Left cardiac atrium (tissue), 4 donors: ENCODE measurements around the gene JMJD8. TPM values are rescaled to one million over a fixed set of nuclear protein-coding genes. Genes with fewer than 3 reads are reported as not detected.
"Not testable (repeated sequence)": the region's sequence is repeated elsewhere in the genome, so short reads cannot be mapped to it uniquely, and the experiment has no call there.

Experiments used
- ATAC-seq, 2 donors: fragments of 200-7000 bp; cut with Tn5 transposase; one replicate each; pipeline ENCODE4 v1.9.1; 2020; ENCODE audit warnings: mild to moderate bottlenecking in 2 of 2, moderate library complexity in 2 of 2
- DNase-seq: peaks from one replicate; pipeline ENCODE4 v3.0.0-alpha.2; 2020
- intact Hi-C, 2 donors: fragments of 100-400 bp; cut with DNase I; formaldehyde crosslinking; loops; one replicate each; pipeline versions ENCODE4 v1.14.1 to v1.15.1; 2022 to 2023
- total RNA-seq, 2 donors: library from RNA; stranded (reverse); fragmentation: NEBNext Ultra II Directional; extraction: Animal tissue kit (Norgen Biotek cat#: 25700); gene quantifications; one replicate each; pipeline ENCODE4 v1.2.1, GENCODE V29; 2021
- donor health status: DM: no; HTN: yes; CAD: no.
- donor health status: DM: no; HTN: yes; CAD: no; lungs with severe emphysema.
- donor health status: DM: yes; HTN: yes; CAD: no.
- donor health status: Dilated cardiomyopathy.

The JMJD8 gene
- total RNA-seq, 2 donors from 2014 or later, result 45.5 to 48.9 TPM

DNA sequence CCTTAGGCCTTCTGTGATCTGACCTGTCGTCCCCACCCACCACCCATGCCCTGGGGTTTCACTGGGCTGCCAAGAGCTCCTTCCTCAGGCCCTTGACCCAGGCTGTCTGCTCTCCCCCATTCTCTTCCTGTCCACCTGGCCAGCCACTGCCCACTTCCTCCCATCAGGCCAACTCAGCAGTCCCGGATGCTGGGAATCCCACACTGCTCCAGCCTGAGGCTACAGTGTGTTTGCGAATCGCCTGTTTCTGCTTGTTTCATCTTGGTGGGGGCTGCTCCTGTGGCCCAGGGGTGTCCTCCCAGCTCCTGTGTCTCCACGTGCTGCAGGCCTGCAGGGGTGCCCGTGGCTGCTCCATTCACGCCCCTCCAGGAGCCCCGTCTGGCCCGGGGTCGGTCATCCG lies 29.9 kb upstream of the JMJD8 start:
- DNase-seq (no peak), ATAC-seq (no peak)
- intact Hi-C loops, result loop anchor here in 1 of 2 donors (5.0 to 10.0 kb wide), 2 partner anchors 73 to 341 kb away; partner anchors contain the start of genes CHTF18 and RPUSD1

DNA sequence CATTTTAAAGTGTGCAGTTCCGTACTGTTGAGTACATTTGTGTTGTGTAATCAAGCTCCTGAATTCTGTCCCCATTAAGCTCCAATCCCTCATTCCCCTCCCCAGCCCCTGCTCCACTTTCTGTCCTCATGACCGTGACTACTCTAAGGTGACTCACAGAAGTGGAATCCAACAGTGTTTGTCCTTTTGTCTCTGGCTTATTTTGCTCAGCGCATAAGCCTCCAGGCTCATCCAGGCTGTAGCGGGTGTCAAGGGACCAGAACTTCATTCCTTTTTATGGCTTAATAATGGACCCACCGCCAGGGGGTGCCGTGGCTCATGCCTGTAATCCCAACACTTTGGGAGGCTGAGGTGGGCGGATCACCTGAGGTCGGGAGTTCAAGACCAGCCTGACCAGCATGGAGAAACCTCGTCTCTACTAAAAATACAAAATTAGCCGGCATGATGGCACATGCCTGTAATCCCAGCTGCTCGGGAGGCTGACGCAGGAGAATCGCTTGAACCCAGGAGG lies 28.7 kb upstream of the JMJD8 start:
- intact Hi-C loops, result loop anchor here in 1 of 2 donors (5.0 to 10.0 kb wide), 2 partner anchors 75 to 342 kb away; partner anchors contain the start of genes CHTF18 and RPUSD1
- not testable (repeated sequence) for ATAC-seq

DNA sequence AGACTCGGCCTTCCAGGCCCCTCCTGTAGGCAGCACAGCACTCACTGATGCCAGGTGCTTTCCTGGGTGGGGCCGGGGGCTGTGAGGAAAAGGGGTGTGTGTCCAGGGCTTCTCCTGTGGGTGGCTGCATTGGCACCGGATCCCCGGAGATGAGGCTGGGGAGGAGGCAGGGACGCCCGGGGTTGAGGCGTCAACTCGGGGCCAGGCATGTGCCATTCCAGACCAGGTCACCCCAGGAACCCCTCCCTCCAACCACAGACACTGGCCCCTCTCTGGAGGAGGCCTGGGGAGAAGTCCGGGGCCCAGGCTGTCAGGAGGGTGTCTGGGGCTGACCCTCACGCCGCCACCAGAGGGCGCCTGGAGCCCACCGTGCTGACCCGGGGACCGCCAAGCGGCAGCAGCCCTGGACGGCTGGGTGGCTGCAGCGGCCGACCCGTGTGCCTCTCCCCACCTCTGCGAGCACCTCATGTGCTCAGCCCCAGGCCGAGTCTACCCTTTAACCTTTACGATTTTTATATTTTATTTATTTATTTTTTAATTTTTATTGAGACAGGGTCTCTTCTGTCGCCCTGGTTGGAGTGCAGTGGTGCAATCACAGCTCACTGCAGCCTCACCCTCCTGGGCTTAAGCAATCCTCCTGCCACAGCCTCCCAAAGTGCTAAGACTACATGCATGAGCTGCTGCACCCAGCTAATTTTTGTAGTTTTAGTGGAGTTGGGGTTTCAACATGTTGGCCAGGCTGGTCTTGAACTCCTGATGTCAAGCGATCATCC lies 27.6 kb upstream of the JMJD8 start:
- DNase-seq (peak; percentile 82), ATAC-seq (peak; percentile 53 to 64)
- intact Hi-C loops, result loop anchor here (1.0 to 10.0 kb wide), 3 partner anchors 74 to 343 kb away; partner anchors contain the start of genes CHTF18 (in 1 of the 2) and RPUSD1 (in 1 of the 2)

More for the DNA sequence above, 28.7 kb upstream of the JMJD8 start:
- not testable (repeated sequence) for DNase-seq

DNA sequence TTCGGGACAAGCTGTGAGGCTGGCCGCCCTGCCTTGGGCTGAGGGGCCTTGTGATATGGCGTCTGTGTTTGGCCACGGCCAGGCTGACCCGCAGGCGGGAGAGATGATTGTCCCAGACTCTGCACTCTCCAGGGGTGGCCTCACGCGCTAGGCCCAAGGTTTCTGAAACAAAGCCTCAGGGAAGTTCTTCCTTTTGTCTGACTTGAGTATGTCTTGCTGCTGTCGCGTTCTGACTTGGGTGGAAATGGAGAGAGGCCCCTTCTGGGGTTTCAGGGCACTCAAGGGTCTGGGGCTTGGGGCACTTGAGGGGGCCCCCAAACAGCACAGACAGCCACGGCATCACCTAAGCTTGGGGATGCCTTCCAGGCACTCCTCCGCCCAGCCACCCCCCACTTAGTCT lies 26.9 kb upstream of the JMJD8 start:
- no peak for DNase-seq
- intact Hi-C loops, result loop anchor here (1.0 to 10.0 kb wide), 3 partner anchors 74 to 344 kb away; partner anchors contain the start of genes CHTF18 (in 1 of the 2) and RPUSD1 (in 1 of the 2)
- ATAC-seq, result no peak

DNA sequence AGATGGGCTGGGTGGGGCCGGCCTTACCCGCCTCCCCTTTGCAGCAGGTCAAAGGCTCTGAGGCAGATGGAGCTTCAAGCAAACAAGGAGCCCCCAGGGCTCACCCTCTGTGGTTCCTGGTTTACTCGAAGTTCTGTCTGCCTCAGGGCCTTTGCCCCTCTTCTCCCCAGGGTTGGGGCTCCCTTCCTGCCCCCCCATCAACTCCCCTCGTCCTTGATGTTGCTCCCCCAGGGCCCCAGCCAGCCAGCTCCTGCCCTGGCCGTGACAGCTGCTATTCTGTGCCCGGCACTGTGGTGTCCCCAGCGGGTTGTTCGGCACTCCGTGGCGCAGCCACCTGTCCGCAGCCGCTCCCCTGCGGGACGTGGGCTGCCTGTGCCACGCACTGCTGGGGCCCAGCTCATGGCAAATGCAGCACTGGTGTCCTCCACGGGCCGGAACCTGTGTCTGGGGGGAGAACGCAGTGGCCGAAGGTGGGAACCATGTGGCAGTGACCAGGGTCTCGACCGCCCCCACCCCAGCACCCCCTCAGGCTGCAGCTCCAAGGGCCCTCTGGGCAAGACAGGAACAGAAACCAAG lies 26.5 kb upstream of the JMJD8 start:
- DNase-seq (no peak), ATAC-seq (no peak)
- intact Hi-C loops, result loop anchor here (1.0 to 10.0 kb wide), 3 partner anchors 75 to 344 kb away; partner anchors contain the start of genes CHTF18 (in 1 of the 2) and RPUSD1 (in 1 of the 2)

DNA sequence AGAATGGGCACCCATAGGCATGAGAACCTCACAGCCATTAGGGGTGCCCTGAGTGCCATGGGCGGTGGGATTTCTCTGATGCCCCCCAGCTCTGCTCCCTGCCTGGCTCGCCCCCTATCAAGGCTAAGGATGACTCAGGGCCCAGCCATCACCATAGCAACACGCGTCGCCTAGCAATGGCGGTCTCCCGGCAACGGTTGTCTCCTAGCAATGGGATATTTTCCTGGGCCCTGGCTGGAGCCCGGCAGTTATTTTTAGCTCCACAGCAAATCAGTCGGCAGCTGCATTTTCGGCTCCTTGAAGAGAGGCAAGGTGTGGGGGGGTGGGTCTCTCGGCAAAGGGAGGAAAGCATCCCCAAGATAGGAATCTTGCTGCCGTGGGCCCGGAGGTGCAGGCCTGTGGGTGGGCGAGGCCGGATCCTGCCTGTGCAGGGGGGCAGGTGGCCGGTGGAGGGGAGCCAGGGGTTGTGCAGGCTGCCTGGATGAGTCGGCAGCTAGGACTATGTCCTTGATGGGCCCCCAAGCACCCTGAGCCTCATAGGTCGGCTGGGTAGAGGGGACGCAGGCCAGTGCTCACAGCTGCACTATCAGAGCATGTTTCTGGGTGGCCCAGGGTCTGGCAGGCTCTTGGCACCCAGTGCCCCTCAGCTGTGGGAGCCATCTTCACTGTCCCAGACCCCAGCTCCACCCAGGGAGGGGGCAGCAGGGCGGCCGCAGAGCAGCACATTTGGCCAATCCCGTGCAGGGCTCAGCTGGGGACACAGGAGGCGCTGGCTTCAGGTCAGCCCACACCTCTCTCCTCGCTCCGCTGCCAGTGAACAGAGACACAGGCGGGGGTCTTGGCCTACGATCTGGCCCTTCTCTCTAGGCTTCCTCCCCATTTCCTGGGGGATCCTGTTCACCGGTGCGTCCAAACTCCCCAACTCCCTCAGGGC lies 25.7 kb upstream of the JMJD8 start:
- ATAC-seq, result no peak
- DNase-seq, result no peak
- intact Hi-C loops, result loop anchor here in 1 of 2 donors (5.0 to 10.0 kb wide), 2 partner anchors 77 to 345 kb away; partner anchors contain the start of genes CHTF18 and RPUSD1

DNA sequence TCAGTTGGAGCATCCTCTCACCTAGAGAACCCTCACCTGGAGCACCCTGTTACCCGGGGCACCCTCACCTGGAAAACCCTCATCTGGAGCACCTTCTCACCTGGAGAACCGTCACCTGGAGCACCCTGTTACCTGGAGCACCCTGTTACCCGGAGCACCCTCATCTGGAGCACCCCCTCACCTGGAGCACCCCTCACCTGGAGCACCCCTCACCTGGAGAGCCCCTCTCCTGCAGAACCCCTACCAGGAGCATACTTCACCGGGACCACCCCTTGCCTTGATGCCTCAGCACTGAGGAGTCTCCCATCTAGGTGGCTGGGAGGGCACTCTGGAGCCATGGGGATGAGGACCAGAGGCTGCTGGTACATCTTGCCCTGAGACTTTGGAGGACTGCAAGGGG lies 24.8 kb upstream of the JMJD8 start:
- DNase-seq (no peak), ATAC-seq (no peak)
- intact Hi-C loops, result no loop called here

DNA sequence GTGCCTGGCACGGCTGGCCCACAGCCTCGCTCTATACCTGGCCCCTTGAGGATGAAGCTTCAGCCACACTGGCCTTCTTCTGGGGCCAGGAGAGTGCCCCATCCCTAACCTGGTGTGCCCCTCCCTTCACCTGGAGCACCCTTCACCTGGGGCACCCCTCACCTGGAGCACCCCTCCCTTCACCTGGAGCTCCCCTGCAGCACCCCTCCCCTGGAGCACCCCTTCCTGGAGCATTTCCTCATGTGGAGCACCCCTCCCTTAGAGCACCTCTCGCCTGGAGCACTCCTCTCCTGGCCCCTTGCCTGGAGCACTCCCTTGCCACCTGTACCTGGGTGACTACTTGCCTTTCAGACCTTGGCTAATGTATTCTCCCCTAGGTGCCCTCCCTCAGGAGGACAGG lies 23.9 kb upstream of the JMJD8 start:
- intact Hi-C loops, result no loop called here
- ATAC-seq (no peak), DNase-seq (no peak)

DNA sequence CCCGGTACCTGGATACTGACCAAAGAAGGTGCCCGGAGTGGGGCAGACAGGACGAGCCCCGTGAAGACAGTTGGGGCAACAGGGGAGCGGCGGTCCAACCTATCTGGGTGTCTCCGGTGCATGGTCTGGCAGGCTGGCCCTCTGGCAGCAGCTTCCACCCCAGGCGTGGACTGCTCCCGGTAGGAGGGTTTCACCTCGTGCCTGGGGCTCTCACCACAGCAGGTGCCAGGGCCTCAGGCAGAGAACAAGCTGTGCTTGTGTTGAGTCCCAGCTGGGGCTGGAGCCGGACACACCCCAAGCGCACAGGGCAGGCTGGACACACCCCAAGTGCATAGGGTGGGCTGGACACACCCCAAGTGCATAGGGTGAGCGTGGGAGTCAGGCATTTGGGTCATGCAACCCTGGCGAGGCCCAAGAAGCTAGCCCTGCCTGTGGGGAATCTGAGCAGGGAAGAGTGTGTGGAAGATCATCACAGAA lies 23.0 kb upstream of the JMJD8 start:
- DNase-seq, result no peak
- no peak for ATAC-seq
- intact Hi-C loops, result no loop called here

DNA sequence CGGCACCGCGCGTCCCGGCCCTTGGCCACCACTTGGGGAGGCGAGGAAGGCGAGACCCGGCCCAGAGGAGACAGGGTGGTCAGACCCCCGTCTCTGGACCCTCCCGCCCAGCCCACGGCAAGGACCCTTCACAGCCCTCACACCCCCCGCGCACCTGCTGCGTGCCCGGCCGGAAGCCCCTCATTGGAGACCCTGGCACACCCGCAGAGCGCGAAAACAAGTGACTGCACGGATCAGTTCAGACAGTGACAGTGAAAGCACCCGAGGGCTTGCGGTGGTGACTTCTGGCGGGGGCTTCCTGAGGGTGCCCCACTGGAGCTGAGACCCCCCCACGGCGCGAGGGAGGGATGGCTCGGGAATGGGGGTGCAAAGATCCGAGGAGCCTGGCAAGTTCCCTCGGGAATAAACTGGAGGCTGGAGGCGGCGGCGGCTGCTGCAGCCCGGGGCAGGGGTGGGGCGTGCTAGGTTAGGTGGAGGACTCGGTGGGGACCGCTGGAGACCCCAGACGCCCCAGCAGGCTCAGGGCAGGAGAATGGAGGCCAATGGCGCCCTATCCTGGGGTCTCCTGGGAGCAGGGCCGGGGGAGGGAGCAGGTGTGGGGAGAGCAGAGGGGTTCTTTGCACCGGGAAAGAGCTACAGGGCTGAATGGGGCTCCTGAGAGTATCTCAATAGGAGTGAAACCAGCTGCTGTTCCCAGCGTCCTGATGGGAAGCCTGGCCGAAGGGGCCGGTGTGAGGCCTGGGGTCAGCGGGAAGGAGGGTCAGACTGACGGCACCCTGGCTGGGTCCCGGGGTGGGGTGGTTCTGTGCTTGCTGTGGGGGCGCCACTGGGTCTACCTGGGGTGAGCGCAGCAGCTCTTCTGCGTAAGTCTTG lies 22.3 kb upstream of the JMJD8 start:
- ATAC-seq (no peak), DNase-seq (no peak)
- intact Hi-C loops, result no loop called here

DNA sequence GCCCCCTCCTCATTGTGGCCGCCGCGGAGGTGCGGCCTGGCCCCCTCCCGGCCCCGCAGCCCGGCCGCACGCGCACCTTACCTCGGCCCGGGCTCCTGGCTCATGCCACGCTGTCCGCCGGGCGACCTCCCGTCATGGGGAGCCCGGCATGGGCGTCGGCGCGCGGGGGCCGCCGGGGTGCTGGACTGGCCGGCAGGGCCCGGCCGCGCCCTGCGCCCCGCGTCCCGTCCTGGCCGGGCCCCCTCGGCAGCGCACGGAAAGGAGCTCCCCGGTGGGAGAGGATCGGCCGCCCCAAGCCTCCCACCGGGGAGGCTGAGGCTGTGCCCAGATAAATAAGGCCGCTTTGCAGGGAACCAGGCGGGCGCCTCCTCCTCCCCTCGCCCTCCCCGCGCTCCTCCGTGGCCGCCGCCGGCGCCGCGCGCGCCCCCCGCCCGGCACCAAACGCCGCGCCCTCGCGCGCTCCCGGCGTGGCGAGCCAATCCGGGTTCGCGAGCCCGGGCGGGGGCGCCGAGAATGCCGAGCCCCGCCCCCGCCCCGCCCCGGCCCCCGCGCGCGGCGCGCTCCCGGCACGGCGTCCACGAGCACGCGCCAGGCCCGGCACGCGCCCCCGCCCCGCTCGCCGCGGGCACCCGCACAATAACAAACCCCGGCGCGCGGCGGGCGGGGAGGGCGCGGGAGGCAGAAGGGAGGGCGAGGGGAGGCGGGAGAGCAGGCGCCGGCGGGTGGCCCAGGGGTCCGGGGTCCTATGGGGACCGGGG lies 21.5 kb upstream of the JMJD8 start, which contains the start of gene FBXL16:
FBXL16 (minus strand) TSS at position 371 of the 758 bp plus-strand sequence. CDS start 8,396 bp downstream, outside the sequence.
- intact Hi-C loops, result no loop called here
- no peak for ATAC-seq
- no peak for DNase-seq

DNA sequence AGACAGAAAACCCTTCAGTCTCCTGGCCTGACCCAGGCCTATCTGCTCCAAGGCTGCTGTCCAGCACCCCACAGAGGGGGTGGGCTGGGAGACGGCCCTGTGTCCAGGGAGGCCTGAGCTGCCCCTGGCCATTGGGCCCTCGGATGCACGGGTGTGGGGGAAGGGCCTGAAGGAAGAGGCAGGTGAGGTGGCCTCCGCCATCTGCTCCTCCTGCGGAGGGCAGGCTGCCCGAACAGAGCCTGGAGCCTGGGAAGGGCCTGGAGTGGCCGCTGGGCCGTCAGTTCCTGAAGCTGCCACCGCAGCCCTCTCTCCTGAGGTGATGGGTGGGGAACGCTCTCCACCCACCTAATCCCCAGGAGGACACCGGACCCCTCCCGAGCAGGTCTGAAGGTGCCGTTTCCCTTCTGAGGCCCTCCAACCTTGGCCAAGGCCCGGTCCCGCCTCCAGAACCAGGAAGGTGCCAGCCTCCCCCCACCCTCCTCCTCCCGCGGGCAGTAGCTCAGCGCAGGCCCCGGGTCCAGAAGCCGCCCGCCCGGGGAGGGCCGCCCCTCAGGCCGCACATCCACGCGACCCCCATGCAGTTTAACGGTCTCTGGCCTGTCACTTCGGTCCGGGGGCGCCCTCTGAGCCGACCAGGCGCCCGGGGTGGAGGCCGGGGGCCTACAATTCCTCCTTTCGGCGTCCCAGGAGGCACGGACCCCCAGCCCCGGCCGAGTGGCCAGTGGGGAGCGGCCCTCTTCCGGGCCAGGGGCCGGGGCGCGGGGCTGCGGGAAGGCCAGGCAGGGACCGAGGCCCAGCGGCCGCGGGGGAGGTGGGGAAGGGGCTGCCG lies 20.6 kb upstream of the JMJD8 start:
- intact Hi-C loops, result no loop called here
- no peak for ATAC-seq
- no peak for DNase-seq

DNA sequence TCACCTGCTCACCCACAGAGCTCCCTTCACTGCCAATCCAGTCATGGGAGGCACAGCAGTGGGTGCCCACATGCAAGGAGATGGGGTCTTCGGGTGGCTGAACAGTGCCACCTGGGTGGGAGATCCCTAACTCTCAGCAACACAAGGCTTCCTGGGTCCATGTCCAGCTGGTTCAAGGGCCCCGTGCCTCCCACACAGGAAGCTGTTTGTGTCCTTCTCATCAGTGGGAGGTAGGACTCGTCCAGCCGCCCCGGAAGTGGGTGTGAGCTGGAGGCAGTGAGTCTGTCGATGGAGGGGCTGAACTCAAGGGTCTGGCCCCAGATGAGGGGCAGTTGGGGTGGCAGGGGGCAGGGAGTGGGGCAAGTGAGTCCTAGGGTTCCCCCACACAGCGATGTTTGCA lies 19.9 kb upstream of the JMJD8 start:
- no peak for DNase-seq
- no peak for ATAC-seq
- intact Hi-C loops, result no loop called here

DNA sequence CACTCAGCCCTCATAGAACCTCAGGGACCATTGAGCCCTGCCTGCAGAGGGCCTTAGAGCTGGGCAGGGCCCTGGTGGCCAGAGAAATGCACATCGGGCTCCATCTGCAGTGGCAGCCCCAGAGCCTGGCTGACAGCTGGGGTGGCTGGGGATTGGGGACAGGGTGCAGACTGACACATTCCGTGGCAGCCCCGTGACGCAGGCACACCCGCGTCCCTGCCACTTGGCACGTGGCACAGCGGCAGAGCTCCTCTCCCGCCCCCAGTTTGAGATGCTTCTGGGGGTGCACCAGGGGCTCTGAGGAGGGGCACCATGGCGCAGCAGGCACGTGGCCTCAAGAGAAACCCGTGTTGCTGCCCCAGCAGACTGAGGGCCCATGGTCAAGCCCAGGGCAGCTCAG lies 19.3 kb upstream of the JMJD8 start:
- intact Hi-C loops, result no loop called here
- DNase-seq (no peak), ATAC-seq (no peak)

DNA sequence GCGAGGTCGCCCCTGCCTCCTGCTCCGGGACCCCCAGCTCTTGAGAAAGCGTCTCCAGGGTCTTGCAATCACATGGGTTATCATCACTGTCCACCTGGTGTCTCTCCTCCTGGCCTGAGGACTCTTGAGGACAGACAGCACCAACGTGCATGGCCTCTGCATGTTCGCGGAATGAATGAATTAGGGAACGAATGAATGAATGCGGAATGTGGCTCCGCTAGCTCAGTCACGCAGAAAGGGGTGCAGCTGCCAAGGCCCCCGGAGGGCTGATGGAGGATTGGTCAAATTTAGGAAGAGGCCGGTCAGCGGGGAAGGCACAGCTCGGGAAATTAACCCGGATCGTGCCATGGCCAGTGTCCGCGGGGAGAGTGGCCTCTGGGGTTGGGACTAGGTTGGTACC lies 18.2 kb upstream of the JMJD8 start:
- DNase-seq, result no peak
- intact Hi-C loops, result no loop called here
- ATAC-seq, result no peak
